ENCODE results near the gene WDR5. TPM values are rescaled to one million over a fixed set of nuclear protein-coding genes. Genes with fewer than 3 reads are reported as not detected.
"Not testable (repeated sequence)": the region's sequence is repeated elsewhere in the genome, so short reads cannot be mapped to it uniquely, and the experiment has no call there.

WDR5 gene
- polyA plus RNA-seq (2012; ENCODE audit: low read depth, missing spikeins) = 24.7 TPM

- TF ChIP-seq POLR2A (IDR thresholded peaks at IDR 0.05; ENCODE audit: low read depth, low read length) = peak; percentile 29; the same call in 1 of the 2 replicates
- no peak for TF ChIP-seq PAX5 (IDR thresholded peaks at IDR 0.05; ENCODE audit: insufficient read depth, low read length, severe bottlenecking)
- TF ChIP-seq POLR2AphosphoS5 (IDR thresholded peaks at IDR 0.05; ENCODE audit: low read depth, low read length) = no peak
- no peak for TF ChIP-seq SPI1 (IDR thresholded peaks at IDR 0.05; ENCODE audit: low read depth, low read length)
- 0 out of 2 replicates have a peak, but pooled peaks have one; percentile 11 for TF ChIP-seq TAF1 (IDR thresholded peaks at IDR 0.05; ENCODE audit: low read depth, low read length)
- TF ChIP-seq POU2F2 (IDR thresholded peaks at IDR 0.05; ENCODE audit: low read depth, low read length) = no peak
- peak; percentile 100 for DNase-seq (ENCODE audit: insufficient read length, low spot score)
- peak; percentile 98 for FAIRE-seq
Measured at GRCh38 chr9:134135343-134136117, at the start of gene WDR5. Gene WDR5 (plus strand): TSS chr9:134136082. CDS start chr9:134139878, 3,796 bp downstream.

- TF ChIP-seq PAX5 (IDR thresholded peaks at IDR 0.05; ENCODE audit: insufficient read depth, low read length, severe bottlenecking) = no peak
- TF ChIP-seq TAF1 (IDR thresholded peaks at IDR 0.05; ENCODE audit: low read depth, low read length) = no peak
- no peak for TF ChIP-seq POU2F2 (IDR thresholded peaks at IDR 0.05; ENCODE audit: low read depth, low read length)
- TF ChIP-seq SPI1 (IDR thresholded peaks at IDR 0.05; ENCODE audit: low read depth, low read length) = no peak
- TF ChIP-seq POLR2AphosphoS5 (IDR thresholded peaks at IDR 0.05; ENCODE audit: low read depth, low read length) = no peak
- TF ChIP-seq POLR2A (IDR thresholded peaks at IDR 0.05; ENCODE audit: low read depth, low read length) = no peak
- DNase-seq (ENCODE audit: insufficient read length, low spot score) (no peak), FAIRE-seq (no peak)
Measured at GRCh38 chr9:134088063-134088725, 47.7 kb upstream of the WDR5 start.

- no peak for DNase-seq (ENCODE audit: insufficient read length, low spot score)
- TF ChIP-seq POLR2A (IDR thresholded peaks at IDR 0.05; ENCODE audit: low read depth, low read length) (no peak), POLR2AphosphoS5 (IDR thresholded peaks at IDR 0.05; ENCODE audit: low read depth, low read length) (no peak), POU2F2 (IDR thresholded peaks at IDR 0.05; ENCODE audit: low read depth, low read length) (no peak), TAF1 (IDR thresholded peaks at IDR 0.05; ENCODE audit: low read depth, low read length) (no peak), PAX5 (IDR thresholded peaks at IDR 0.05; ENCODE audit: insufficient read depth, low read length, severe bottlenecking) (no peak), SPI1 (IDR thresholded peaks at IDR 0.05; ENCODE audit: low read depth, low read length) (no peak)
- FAIRE-seq = no peak
Measured at GRCh38 chr9:134089972-134090371, 45.9 kb upstream of the WDR5 start.

- DNase-seq (ENCODE audit: insufficient read length, low spot score) = peak; percentile 60
- TF ChIP-seq PAX5 (IDR thresholded peaks at IDR 0.05; ENCODE audit: insufficient read depth, low read length, severe bottlenecking) (no peak), TAF1 (IDR thresholded peaks at IDR 0.05; ENCODE audit: low read depth, low read length) (no peak), POLR2AphosphoS5 (IDR thresholded peaks at IDR 0.05; ENCODE audit: low read depth, low read length) (no peak), SPI1 (IDR thresholded peaks at IDR 0.05; ENCODE audit: low read depth, low read length) (no peak)
- peak; percentile 76 for FAIRE-seq
Measured at GRCh38 chr9:134099123-134099761, 36.6 kb upstream of the WDR5 start.

GRCh38 chr9:134100040-134100439 lies 35.8 kb upstream of the WDR5 start:
- no peak for FAIRE-seq
- no peak for DNase-seq (ENCODE audit: insufficient read length, low spot score)
- TF ChIP-seq POU2F2 (IDR thresholded peaks at IDR 0.05; ENCODE audit: low read depth, low read length) (no peak), SPI1 (IDR thresholded peaks at IDR 0.05; ENCODE audit: low read depth, low read length) (no peak), POLR2A (IDR thresholded peaks at IDR 0.05; ENCODE audit: low read depth, low read length) (no peak), TAF1 (IDR thresholded peaks at IDR 0.05; ENCODE audit: low read depth, low read length) (no peak), POLR2AphosphoS5 (IDR thresholded peaks at IDR 0.05; ENCODE audit: low read depth, low read length) (no peak), PAX5 (IDR thresholded peaks at IDR 0.05; ENCODE audit: insufficient read depth, low read length, severe bottlenecking) (no peak)

GRCh38 chr9:134101133-134101532 lies 34.7 kb upstream of the WDR5 start:
- DNase-seq (ENCODE audit: insufficient read length, low spot score); FAIRE-seq: not testable (repeated sequence)

GRCh38 chr9:134101623-134102149 lies 34.2 kb upstream of the WDR5 start:
- FAIRE-seq = no peak
- DNase-seq (ENCODE audit: insufficient read length, low spot score) = no peak

GRCh38 chr9:134103391-134103998 lies 32.4 kb upstream of the WDR5 start:
- peak; percentile 52 for FAIRE-seq
- no peak for TF ChIP-seq POLR2A (IDR thresholded peaks at IDR 0.05; ENCODE audit: low read depth, low read length)
- TF ChIP-seq PAX5 (IDR thresholded peaks at IDR 0.05; ENCODE audit: insufficient read depth, low read length, severe bottlenecking) = no peak
- no peak for TF ChIP-seq POU2F2 (IDR thresholded peaks at IDR 0.05; ENCODE audit: low read depth, low read length)
- no peak for TF ChIP-seq POLR2AphosphoS5 (IDR thresholded peaks at IDR 0.05; ENCODE audit: low read depth, low read length)
- TF ChIP-seq TAF1 (IDR thresholded peaks at IDR 0.05; ENCODE audit: low read depth, low read length) = no peak
- TF ChIP-seq SPI1 (IDR thresholded peaks at IDR 0.05; ENCODE audit: low read depth, low read length) = no peak

More at GRCh38 chr9:134101623-134102149, 34.2 kb upstream of the WDR5 start:
- no peak for TF ChIP-seq POLR2AphosphoS5 (IDR thresholded peaks at IDR 0.05; ENCODE audit: low read depth, low read length)
- TF ChIP-seq TAF1 (IDR thresholded peaks at IDR 0.05; ENCODE audit: low read depth, low read length) = no peak
- no peak for TF ChIP-seq SPI1 (IDR thresholded peaks at IDR 0.05; ENCODE audit: low read depth, low read length)
- no peak for TF ChIP-seq POU2F2 (IDR thresholded peaks at IDR 0.05; ENCODE audit: low read depth, low read length)
- no peak for TF ChIP-seq PAX5 (IDR thresholded peaks at IDR 0.05; ENCODE audit: insufficient read depth, low read length, severe bottlenecking)
- no peak for TF ChIP-seq POLR2A (IDR thresholded peaks at IDR 0.05; ENCODE audit: low read depth, low read length)

GRCh38 chr9:134111064-134111463 lies 24.8 kb upstream of the WDR5 start:
- TF ChIP-seq POLR2A (IDR thresholded peaks at IDR 0.05; ENCODE audit: low read depth, low read length) (no peak), POLR2AphosphoS5 (IDR thresholded peaks at IDR 0.05; ENCODE audit: low read depth, low read length) (no peak), POU2F2 (IDR thresholded peaks at IDR 0.05; ENCODE audit: low read depth, low read length) (no peak)
- FAIRE-seq (no peak), DNase-seq (ENCODE audit: insufficient read length, low spot score) (no peak)

More at GRCh38 chr9:134103391-134103998, 32.4 kb upstream of the WDR5 start:
- DNase-seq (ENCODE audit: insufficient read length, low spot score) = no peak

All from GM12891 (cell line).